Right ventricle myocardium superior (tissue), 1 donor: Measurements from ENCODE around the gene LHX8. TPM values are rescaled to one million over a fixed set of nuclear protein-coding genes. Genes with fewer than 3 reads are reported as not detected.
"Not testable (repeated sequence)": the region's sequence is repeated elsewhere in the genome, so short reads cannot be mapped to it uniquely, and the experiment has no call there.

Experiments
- ATAC-seq: fragments of 200-7000 bp; cut with Tn5 transposase; one replicate; pipeline ENCODE4 v1.9.1; 2020; ENCODE audit warnings: mild to moderate bottlenecking; ENCODE audit not compliant: poor library complexity
- DNase-seq: peaks from one replicate; pipeline ENCODE4 v3.0.0-alpha.2; 2020
- intact Hi-C: fragments of 100-400 bp; cut with DNase I; formaldehyde crosslinking; loops from one replicate; pipeline ENCODE4 v1.11.2; 2022
- long read RNA-seq: library from polyadenylated mRNA; unstranded; transcript quantifications from one replicate; pipeline ENCODE4 v2.0.0, GENCODE V29; 2021
- total RNA-seq: library from RNA; stranded (reverse); fragmentation: NEBNext Ultra II Directional; extraction: Animal tissue kit (Norgen Biotek cat#: 25700); gene quantifications from one replicate; pipeline ENCODE4 v1.2.1, GENCODE V29; 2021
- donor health status: DM: no; HTN: yes; CAD: no; lungs with severe emphysema.

The LHX8 gene
- not detected for total RNA-seq
- long read RNA-seq = 0 reads

- DNase-seq (no peak), ATAC-seq (no peak)
- intact Hi-C loops = no loop called here
Measured at GRCh38 chr1:75133750-75134646, at the start of gene LHX8. Gene LHX8, plus strand, starts transcription at chr1:75134388. Its CDS starts 2,227 bp downstream, at chr1:75136615.

GRCh38 chr1:75085931-75086330 lies 48.3 kb upstream of the LHX8 start:
- intact Hi-C loops = no loop called here
- DNase-seq = no peak
- ATAC-seq = no peak

- intact Hi-C loops = no loop called here
- DNase-seq (no peak), ATAC-seq (no peak)
Measured at GRCh38 chr1:75087278-75087677, 46.9 kb upstream of the LHX8 start.

GRCh38 chr1:75092141-75092540 lies 42.0 kb upstream of the LHX8 start:
- DNase-seq (no peak), ATAC-seq (no peak)
- intact Hi-C loops = no loop called here

GRCh38 chr1:75097654-75098053 lies 36.5 kb upstream of the LHX8 start:
- no peak for DNase-seq
- no peak for ATAC-seq
- intact Hi-C loops = no loop called here

GRCh38 chr1:75099581-75099980 lies 34.6 kb upstream of the LHX8 start:
- DNase-seq (no peak), ATAC-seq (no peak)
- intact Hi-C loops = no loop called here

GRCh38 chr1:75100481-75101092 lies 33.6 kb upstream of the LHX8 start:
- ATAC-seq (no peak), DNase-seq (no peak)
- intact Hi-C loops = no loop called here

- intact Hi-C loops, ATAC-seq, DNase-seq: not testable (repeated sequence)
Measured at GRCh38 chr1:75112362-75112951, 21.7 kb upstream of the LHX8 start.

- ATAC-seq = no peak
- intact Hi-C loops = no loop called here
- DNase-seq = no peak
Measured at GRCh38 chr1:75115654-75116053, 18.5 kb upstream of the LHX8 start.

- no peak for DNase-seq
- intact Hi-C loops = no loop called here
- ATAC-seq = no peak
Measured at GRCh38 chr1:75123756-75124155, 10.4 kb upstream of the LHX8 start.

GRCh38 chr1:75124510-75124909 lies 9.7 kb upstream of the LHX8 start:
- intact Hi-C loops = no loop called here
- no peak for DNase-seq
- no peak for ATAC-seq

GRCh38 chr1:75125161-75125726 lies 8.9 kb upstream of the LHX8 start:
- intact Hi-C loops = no loop called here
- no peak for ATAC-seq
- no peak for DNase-seq

- intact Hi-C loops = no loop called here
- no peak for ATAC-seq
- DNase-seq = no peak
Measured at GRCh38 chr1:75126611-75127101, 7.5 kb upstream of the LHX8 start.

GRCh38 chr1:75127916-75128717 lies 6.1 kb upstream of the LHX8 start:
- intact Hi-C loops = no loop called here
- no peak for DNase-seq
- ATAC-seq = no peak

- ATAC-seq (no peak), DNase-seq (no peak)
- intact Hi-C loops = no loop called here
Measured at GRCh38 chr1:75129660-75129982, 4.6 kb upstream of the LHX8 start.

GRCh38 chr1:75129983-75130789 lies 4.0 kb upstream of the LHX8 start:
- no peak for DNase-seq
- no peak for ATAC-seq
- intact Hi-C loops = no loop called here

- DNase-seq = no peak
- intact Hi-C loops = no loop called here
- no peak for ATAC-seq
Measured at GRCh38 chr1:75130865-75131564, 3.2 kb upstream of the LHX8 start.
